ENCODE measurements around the gene PRDX2.
"Not testable (repeated sequence)": the region's sequence is repeated elsewhere in the genome, so short reads cannot be mapped to it uniquely, and the experiment has no call there.

The PRDX2 gene

GRCh38 chr19:12801466-12802266, at the start of gene PRDX2, which contains the start of gene THSD8:
PRDX2 (minus strand) TSS chr19:12801800; CDS start chr19:12801261, 539 bp downstream.
THSD8 (plus strand) TSS chr19:12802069; CDS start chr19:12802072, 3 bp downstream.
- peak; percentile 76 for DNase-seq

- DNase-seq, result peak; percentile 80
Observed at GRCh38 chr19:12847159-12848139, 45.8 kb upstream of the PRDX2 start.

- not testable (repeated sequence) for DNase-seq
Observed at GRCh38 chr19:12846613-12847012, 45.0 kb upstream of the PRDX2 start.

DNA sequence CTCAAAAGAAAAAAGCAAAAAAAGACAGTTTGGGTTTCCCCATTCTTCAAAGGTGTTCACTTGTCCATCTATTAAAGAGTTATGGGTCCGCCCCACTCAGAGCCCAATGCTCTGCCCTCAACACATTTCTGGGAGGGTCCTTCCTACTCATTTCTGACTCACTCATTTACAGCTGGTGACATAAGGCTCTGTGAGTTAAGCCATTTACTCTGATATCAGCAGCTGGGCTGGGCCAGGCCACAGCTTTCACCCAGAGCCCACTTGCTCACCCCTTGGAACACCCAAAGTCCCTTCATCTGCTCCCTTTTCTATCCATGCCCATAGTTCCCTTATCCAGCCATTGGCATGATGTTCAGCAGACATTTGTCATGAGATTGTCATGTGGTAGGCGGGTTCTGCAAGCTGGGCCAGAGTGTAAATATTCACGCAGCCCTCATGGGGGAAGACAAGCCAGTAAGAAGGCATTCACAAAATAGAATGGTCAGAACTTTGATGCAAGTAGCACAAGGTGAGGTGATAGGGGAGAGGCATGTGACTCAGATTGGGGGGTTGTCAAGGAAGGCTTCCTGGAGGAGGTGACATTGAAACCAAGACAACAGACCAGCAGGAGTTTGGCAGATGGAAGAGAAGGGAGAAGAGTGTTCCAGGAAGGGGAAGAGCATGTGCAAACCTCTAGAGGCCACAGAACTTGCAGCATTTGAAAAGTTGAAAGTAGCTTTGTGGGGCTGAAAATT, 42.6 kb upstream of the PRDX2 start:
- DNase-seq, result no peak

GRCh38 chr19:12843328-12843727, 41.7 kb upstream of the PRDX2 start:
- DNase-seq, result no peak

GRCh38 chr19:12842511-12842910, 40.9 kb upstream of the PRDX2 start:
- DNase-seq, result no peak

DNA sequence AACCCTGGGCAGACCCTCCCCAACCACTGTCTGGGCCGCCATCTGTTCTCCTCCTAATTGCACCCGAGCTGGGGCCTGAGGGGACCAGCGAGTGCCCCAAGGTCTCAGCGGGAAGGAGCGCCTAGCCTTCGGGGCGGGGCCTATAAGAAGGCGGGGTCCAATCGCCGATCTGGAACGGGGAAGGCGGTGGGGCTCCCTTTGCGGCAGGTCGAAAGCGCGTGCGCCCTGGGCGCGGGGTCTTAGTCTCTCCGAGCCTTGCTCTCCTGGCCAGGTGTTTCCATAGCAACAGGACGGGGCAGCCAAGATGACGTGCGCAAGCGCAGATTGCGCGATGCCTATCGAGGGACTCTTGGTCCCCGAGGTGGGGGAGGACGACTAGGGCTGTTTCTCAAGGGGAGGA, 39.5 kb upstream of the PRDX2 start:
- peak; percentile 21 for DNase-seq

GRCh38 chr19:12840091-12841079, 38.8 kb upstream of the PRDX2 start:
- DNase-seq, result peak; percentile 31

GRCh38 chr19:12838886-12839756, 37.5 kb upstream of the PRDX2 start:
- DNase-seq, result peak; percentile 28

DNA sequence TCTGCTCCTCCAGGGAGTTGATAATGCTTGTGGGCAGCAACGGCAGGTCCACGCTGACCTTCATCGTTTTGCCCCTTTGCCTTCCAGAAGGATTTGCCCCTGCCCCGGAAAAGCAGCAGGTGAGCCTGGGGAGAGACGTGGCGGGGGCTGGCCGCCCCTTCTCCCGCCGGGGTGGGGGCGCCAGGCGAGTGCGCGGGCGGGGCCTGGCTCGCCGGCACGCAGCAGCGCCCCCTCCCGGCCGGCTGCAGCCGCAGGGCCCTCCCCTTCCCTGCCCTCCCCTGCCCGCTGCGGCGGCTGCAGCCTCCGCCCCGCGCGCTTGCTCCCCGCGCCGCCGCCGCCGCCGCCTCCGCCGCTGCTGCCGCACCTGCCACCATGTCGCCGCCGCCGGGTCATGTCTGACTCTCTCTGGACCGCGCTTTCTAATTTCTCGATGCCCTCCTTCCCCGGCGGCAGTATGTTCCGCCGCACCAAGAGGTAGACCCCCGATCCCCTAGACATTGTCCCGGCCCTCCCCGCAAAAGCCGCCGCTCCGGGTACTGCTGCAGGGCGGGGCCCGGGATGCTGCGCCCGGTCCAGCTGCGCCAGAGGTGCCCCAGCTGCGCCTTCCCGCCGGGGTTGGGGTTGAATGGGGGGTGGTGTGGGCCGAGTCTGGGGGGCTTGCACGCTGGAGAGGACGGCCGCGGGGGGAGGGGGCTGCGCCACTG, 36.7 kb upstream of the PRDX2 start, which contains the start of gene MAST1:
MAST1 (plus strand) TSS at position 334 of the 704 bp plus-strand sequence; CDS start at position 392, 58 bp downstream.
- DNase-seq, result peak; percentile 32

DNA sequence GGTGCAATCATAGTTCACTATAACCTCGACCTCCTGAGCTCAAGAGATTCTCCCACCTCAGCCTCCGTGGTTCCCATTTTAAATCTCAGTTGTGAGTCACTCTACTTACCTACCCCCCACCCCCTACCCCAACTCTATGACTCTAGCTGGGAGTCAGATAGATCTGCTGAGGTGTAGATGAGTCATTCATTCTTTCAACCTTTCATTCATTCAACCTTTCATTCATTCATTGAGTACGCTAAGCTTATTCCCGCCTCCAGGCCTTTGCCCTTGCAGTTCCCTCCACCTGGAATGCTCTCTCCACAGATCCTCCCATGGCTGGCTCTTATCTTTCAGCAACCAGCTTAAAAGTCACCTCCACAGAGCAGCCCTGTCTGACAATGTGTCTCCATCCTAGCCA, 35.6 kb upstream of the PRDX2 start:
- no peak for DNase-seq

GRCh38 chr19:12836529-12836863, 34.9 kb upstream of the PRDX2 start:
- no peak for DNase-seq

- DNase-seq, result no peak
Observed at GRCh38 chr19:12834976-12835757, 33.6 kb upstream of the PRDX2 start.

- DNase-seq, result no peak
Observed at GRCh38 chr19:12834566-12834943, 33.0 kb upstream of the PRDX2 start, which contains the start of gene RTBDN. RTBDN (minus strand) TSS chr19:12834579; CDS start chr19:12829979, 4,600 bp downstream.

GRCh38 chr19:12833738-12834565, 32.4 kb upstream of the PRDX2 start:
- peak; percentile 44 for DNase-seq

- DNase-seq, result no peak
Observed at GRCh38 chr19:12833418-12833737, 31.8 kb upstream of the PRDX2 start.

- no peak for DNase-seq
Observed at GRCh38 chr19:12828494-12828893, 26.9 kb upstream of the PRDX2 start.
